ENCODE results near the gene SLC9A4. TPM values are rescaled to one million over a fixed set of nuclear protein-coding genes. Genes with fewer than 3 reads are reported as not detected.
A peak's percentile ranks its signal among the peaks of the same experiment; 100 is the strongest.

SLC9A4 gene
- total RNA-seq, 2 experiments from 2014 or later, result 0.11 TPM; not detected in 1

- ATAC-seq, result peak; percentile 44
- peaks cover 16% of the 10 kb centered on the region for H3K4me1 Mint-ChIP-seq
Measured at GRCh38 chr2:102480285-102481195, 7.5 kb downstream of the SLC9A4 start.

GRCh38 chr2:102481931-102482330 lies 8.9 kb downstream of the SLC9A4 start:
- intact Hi-C loops (cut with DNase I, micrococcal nuclease), result no loop called here
- ChIA-PET CTCF (interaction anchor here (1.5 kb wide), 1 partner anchor 134 kb away, joined by 5 read pairs; no protein-coding TSS in a partner anchor), POLR2A (no interaction called here)
- H3K27me3 Mint-ChIP-seq, result peaks cover 19% of the 10 kb centered on the region
- H3K27ac Mint-ChIP-seq, result no peak overlapping the region
- peaks cover 16% of the 10 kb centered on the region for H3K4me1 Mint-ChIP-seq
- H3K36me3 Mint-ChIP-seq (ENCODE audit: low read depth), result no peaks in the 10 kb centered on the region
- no peak overlapping the region for H3K4me3 Mint-ChIP-seq
- H3K9me3 Mint-ChIP-seq (ENCODE audit: low read depth), result no peaks in the 10 kb centered on the region
- DNase-seq (no peak), ATAC-seq (no peak)

More at GRCh38 chr2:102480285-102481195, 7.5 kb downstream of the SLC9A4 start:
- Mint-ChIP-seq H3K27me3 (peaks cover 12% of the 10 kb centered on the region), H3K27ac (no peak overlapping the region), H3K36me3 (ENCODE audit: low read depth) (no peaks in the 10 kb centered on the region), H3K4me3 (no peak overlapping the region), H3K9me3 (ENCODE audit: low read depth) (no peaks in the 10 kb centered on the region)
- no peak for DNase-seq
- intact Hi-C loops (cut with DNase I, micrococcal nuclease), result no loop called here
- POLR2A ChIA-PET, result no interaction called here
- CTCF ChIA-PET, result interaction anchor here (1.5 kb wide), 1 partner anchor 135 kb away, joined by 5 read pairs; no protein-coding TSS in a partner anchor

GRCh38 chr2:102483086-102483485 lies 10.1 kb downstream of the SLC9A4 start:
- no peaks in the 10 kb centered on the region for H3K36me3 Mint-ChIP-seq (ENCODE audit: low read depth)
- no peak overlapping the region for H3K4me3 Mint-ChIP-seq
- POLR2A ChIA-PET, result no interaction called here
- H3K4me1 Mint-ChIP-seq, result peaks cover 16% of the 10 kb centered on the region
- ATAC-seq (no peak), DNase-seq (no peak)
- CTCF ChIA-PET, result interaction anchor here (0.7 to 2.9 kb wide), 3 partner anchors 10 to 26 kb away, joined by 4 to 21 read pairs (median 7); partner anchors contain the start of gene SLC9A4
- no peak overlapping the region for H3K27ac Mint-ChIP-seq
- H3K9me3 Mint-ChIP-seq (ENCODE audit: low read depth), result no peaks in the 10 kb centered on the region
- H3K27me3 Mint-ChIP-seq, result peaks cover 17% of the 10 kb centered on the region
- intact Hi-C loops (cut with DNase I, micrococcal nuclease), result no loop called here

- Mint-ChIP-seq H3K9me3 (ENCODE audit: low read depth) (no peaks in the 10 kb centered on the region), H3K4me1 (peaks cover 13% of the 10 kb centered on the region), H3K4me3 (no peak overlapping the region), H3K36me3 (ENCODE audit: low read depth) (no peaks in the 10 kb centered on the region), H3K27ac (no peak overlapping the region), H3K27me3 (peaks cover 23% of the 10 kb centered on the region)
- intact Hi-C loops (cut with DNase I, micrococcal nuclease), result no loop called here
- ATAC-seq, result no peak
- DNase-seq, result no peak
- CTCF ChIA-PET, result interaction anchor here (1.0 to 2.9 kb wide), 4 partner anchors 9 to 68 kb away, joined by 3 to 21 read pairs (median 4); partner anchors contain the start of gene SLC9A4
- POLR2A ChIA-PET, result no interaction called here
Measured at GRCh38 chr2:102484310-102485061, 11.5 kb downstream of the SLC9A4 start.

- no peak overlapping the region for H3K4me3 Mint-ChIP-seq
- ATAC-seq, result no peak
- intact Hi-C loops (cut with DNase I, micrococcal nuclease), result no loop called here
- no peak overlapping the region for H3K27ac Mint-ChIP-seq
- H3K36me3 Mint-ChIP-seq (ENCODE audit: low read depth), result no peaks in the 10 kb centered on the region
- H3K9me3 Mint-ChIP-seq (ENCODE audit: low read depth), result no peaks in the 10 kb centered on the region
- DNase-seq, result no peak
- POLR2A ChIA-PET, result no interaction called here
- H3K4me1 Mint-ChIP-seq, result peaks cover 13% of the 10 kb centered on the region
- CTCF ChIA-PET, result interaction anchor here (1.1 to 2.9 kb wide), 2 partner anchors 10 to 12 kb away, joined by 5 to 21 read pairs; partner anchors contain the start of gene SLC9A4
- peaks cover 26% of the 10 kb centered on the region for H3K27me3 Mint-ChIP-seq
Measured at GRCh38 chr2:102485147-102485785, 12.2 kb downstream of the SLC9A4 start.

GRCh38 chr2:102486941-102487702 lies 14.1 kb downstream of the SLC9A4 start:
- intact Hi-C loops (cut with DNase I, micrococcal nuclease), result no loop called here
- H3K27ac Mint-ChIP-seq, result no peak overlapping the region
- H3K4me3 Mint-ChIP-seq, result no peak overlapping the region
- ChIA-PET POLR2A (interaction anchor here (0.8 kb wide), 1 partner anchor 99 kb away, joined by 4 read pairs; no protein-coding TSS in a partner anchor), CTCF (interaction anchor here (0.6 to 3.7 kb wide), 3 partner anchors 14 to 321 kb away, joined by 3 to 13 read pairs (median 3); partner anchors contain the start of gene SLC9A4)
- no peaks in the 10 kb centered on the region for H3K9me3 Mint-ChIP-seq (ENCODE audit: low read depth)
- no peaks in the 10 kb centered on the region for H3K36me3 Mint-ChIP-seq (ENCODE audit: low read depth)
- ATAC-seq (no peak), DNase-seq (no peak)
- peaks cover 23% of the 10 kb centered on the region for H3K27me3 Mint-ChIP-seq
- peaks cover 8% of the 10 kb centered on the region for H3K4me1 Mint-ChIP-seq

- CTCF ChIA-PET, result interaction anchor here (0.9 to 3.7 kb wide), 2 partner anchors 15 to 140 kb away, joined by 3 to 13 read pairs; partner anchors contain the start of gene SLC9A4
- H3K4me1 Mint-ChIP-seq, result peaks cover 8% of the 10 kb centered on the region
- intact Hi-C loops (cut with DNase I, micrococcal nuclease), result no loop called here
- H3K36me3 Mint-ChIP-seq (ENCODE audit: low read depth), result no peaks in the 10 kb centered on the region
- no peak overlapping the region for H3K4me3 Mint-ChIP-seq
- ATAC-seq (no peak), DNase-seq (no peak)
- H3K27ac Mint-ChIP-seq, result no peak overlapping the region
- peaks cover 23% of the 10 kb centered on the region for H3K27me3 Mint-ChIP-seq
- POLR2A ChIA-PET, result interaction anchor here (0.8 kb wide), 1 partner anchor 98 kb away, joined by 4 read pairs; no protein-coding TSS in a partner anchor
- no peaks in the 10 kb centered on the region for H3K9me3 Mint-ChIP-seq (ENCODE audit: low read depth)
Measured at GRCh38 chr2:102487761-102488462, 14.9 kb downstream of the SLC9A4 start.

GRCh38 chr2:102489646-102490045 lies 16.6 kb downstream of the SLC9A4 start:
- DNase-seq, result no peak
- no peaks in the 10 kb centered on the region for H3K36me3 Mint-ChIP-seq (ENCODE audit: low read depth)
- intact Hi-C loops (cut with DNase I, micrococcal nuclease), result no loop called here
- ATAC-seq, result no peak
- ChIA-PET POLR2A (interaction anchor here (1.4 kb wide), 1 partner anchor 11 kb away, joined by 3 read pairs; no protein-coding TSS in a partner anchor), CTCF (interaction anchor here (0.6 to 3.7 kb wide), 7 partner anchors 11 to 126 kb away, joined by 3 to 13 read pairs (median 5); partner anchors contain the start of gene SLC9A4)
- peaks cover 8% of the 10 kb centered on the region for H3K4me1 Mint-ChIP-seq
- H3K27ac Mint-ChIP-seq, result no peak overlapping the region
- no peak overlapping the region for H3K4me3 Mint-ChIP-seq
- no peaks in the 10 kb centered on the region for H3K9me3 Mint-ChIP-seq (ENCODE audit: low read depth)
- H3K27me3 Mint-ChIP-seq, result peaks cover 23% of the 10 kb centered on the region

GRCh38 chr2:102492006-102492405 lies 19.0 kb downstream of the SLC9A4 start:
- intact Hi-C loops (cut with DNase I, micrococcal nuclease), result no loop called here
- peaks cover 8% of the 10 kb centered on the region for H3K4me1 Mint-ChIP-seq
- ChIA-PET CTCF (interaction anchor here (0.6 kb wide), 1 partner anchor 121 kb away, joined by 3 read pairs; no protein-coding TSS in a partner anchor), POLR2A (no interaction called here)
- H3K9me3 Mint-ChIP-seq (ENCODE audit: low read depth), result no peaks in the 10 kb centered on the region
- H3K36me3 Mint-ChIP-seq (ENCODE audit: low read depth), result no peaks in the 10 kb centered on the region
- DNase-seq (no peak), ATAC-seq (no peak)
- no peak overlapping the region for H3K4me3 Mint-ChIP-seq
- peaks cover 18% of the 10 kb centered on the region for H3K27me3 Mint-ChIP-seq
- no peak overlapping the region for H3K27ac Mint-ChIP-seq

GRCh38 chr2:102494570-102494969 lies 21.5 kb downstream of the SLC9A4 start:
- H3K4me1 Mint-ChIP-seq, result peaks cover 12% of the 10 kb centered on the region
- H3K9me3 Mint-ChIP-seq (ENCODE audit: low read depth), result no peaks in the 10 kb centered on the region
- no peak overlapping the region for H3K4me3 Mint-ChIP-seq
- CTCF ChIA-PET, result no interaction called here
- no peaks in the 10 kb centered on the region for H3K36me3 Mint-ChIP-seq (ENCODE audit: low read depth)
- DNase-seq, result no peak
- H3K27ac Mint-ChIP-seq, result no peak overlapping the region
- POLR2A ChIA-PET, result no interaction called here
- ATAC-seq, result no peak
- peaks cover 8% of the 10 kb centered on the region for H3K27me3 Mint-ChIP-seq
- intact Hi-C loops (cut with DNase I, micrococcal nuclease), result no loop called here
